GM23338 (cell line): ENCODE data around the gene SLC16A12. TPM values are rescaled to one million over a fixed set of nuclear protein-coding genes. Genes with fewer than 3 reads are reported as not detected.

Source experiments
- ATAC-seq: fragments of 200-7000 bp; cut with Tn5 transposase; 3 replicates; pipeline ENCODE4 v1.9.1; 2020
- DNase-seq: peaks from one replicate; pipeline ENCODE4 v3.0.0-alpha.2; 2015; ENCODE audit warnings: low spot score
- H2AFZ ChIP-seq: fragments of 200-600 bp; sonication (generic); 2 replicates; pipeline ENCODE4 v1.8.0; 2016; ENCODE audit warnings: antibody characterized with exemption, mild to moderate bottlenecking, moderate library complexity
- H3F3A ChIP-seq: fragments of 200-600 bp; sonication (generic); replicated peaks from 2 replicates; pipeline ENCODE4 v1.8.0; 2017; ENCODE audit warnings: antibody characterized with exemption, mixed run types, low read depth
- H3K27ac ChIP-seq: fragments of 200-600 bp; sonication (generic); 2 replicates; pipeline ENCODE4 v1.6.1; 2016; ENCODE audit warnings: low read depth
- H3K27me3 ChIP-seq: fragments of 200-600 bp; sonication (generic); 2 replicates; pipeline ENCODE4 v1.8.0; 2016; ENCODE audit warnings: mild to moderate bottlenecking, mixed run types, moderate library complexity; ENCODE audit not compliant: insufficient read depth
- H3K36me3 ChIP-seq: fragments of 200-600 bp; sonication (generic); 2 replicates; pipeline ENCODE4 v1.8.0; 2016; ENCODE audit warnings: mild to moderate bottlenecking; ENCODE audit not compliant: insufficient read depth
- H3K4me1 ChIP-seq: fragments of 200-600 bp; sonication (generic); 2 replicates; pipeline ENCODE4 v1.8.0; 2016; ENCODE audit warnings: mild to moderate bottlenecking, moderate library complexity; ENCODE audit not compliant: insufficient read depth
- H3K4me2 ChIP-seq: fragments of 200-600 bp; sonication (generic); 2 replicates; pipeline ENCODE4 v1.7.1; 2017; ENCODE audit warnings: mixed run types
- H3K4me3 ChIP-seq: fragments of 200-600 bp; sonication (generic); 2 replicates; pipeline ENCODE4 v1.6.1; 2016; ENCODE audit warnings: mixed run types
- H3K79me2 ChIP-seq: fragments of 200-600 bp; sonication (generic); replicated peaks from 2 replicates; pipeline ENCODE4 v1.8.0; 2017; ENCODE audit warnings: mild to moderate bottlenecking; ENCODE audit not compliant: insufficient read depth
- H3K9me2 ChIP-seq: fragments of 200-600 bp; sonication (generic); 2 replicates; pipeline ENCODE4 v1.8.0; 2017; ENCODE audit not compliant: insufficient read depth
- H4K20me1 ChIP-seq: fragments of 200-600 bp; sonication (generic); replicated peaks from 2 replicates; pipeline ENCODE4 v1.8.0; 2017; ENCODE audit warnings: mild to moderate bottlenecking; ENCODE audit not compliant: insufficient read depth
- H3K27ac Mint-ChIP-seq: 2 replicates; pipeline ENCODE4 v1.8.0; 2020; ENCODE audit warnings: inconsistent platforms, mild to moderate bottlenecking, moderate library complexity, mixed read lengths
- H3K27me3 Mint-ChIP-seq: 3 replicates; pipeline ENCODE4 v1.8.0; 2022; ENCODE audit warnings: low read depth, mild to moderate bottlenecking, moderate library complexity, mixed read lengths, inconsistent platforms; ENCODE audit not compliant: insufficient read depth, poor library complexity
- H3K36me3 Mint-ChIP-seq: 3 replicates; pipeline ENCODE4 v1.8.0; 2021; ENCODE audit warnings: low read depth, mild to moderate bottlenecking, inconsistent platforms, moderate library complexity, mixed read lengths
- H3K4me1 Mint-ChIP-seq: 3 replicates; pipeline ENCODE4 v1.8.0; 2020; ENCODE audit warnings: mild to moderate bottlenecking, inconsistent platforms, mixed read lengths
- H3K4me3 Mint-ChIP-seq: 3 replicates; pipeline ENCODE4 v1.8.0; 2021; ENCODE audit warnings: moderate library complexity, mild to moderate bottlenecking, inconsistent platforms, mixed read lengths
- H3K9me3 Mint-ChIP-seq: 3 replicates; pipeline ENCODE4 v1.8.0; 2020; ENCODE audit warnings: moderate library complexity, mild to moderate bottlenecking, inconsistent platforms, mixed read lengths
- CREB1 ChIP-seq: fragments of 250-450 bp; sonication (Bioruptor Pico); IDR thresholded peaks from 2 replicates; pipeline ENCODE4 v1.5.0; 2020; ENCODE audit warnings: low read depth, mild to moderate bottlenecking, moderate library complexity
- CTCF ChIP-seq, 2 experiments: fragments of 200-600 bp in 1 of 2; sonication (generic) in 1 of 2; conservative IDR thresholded peaks; 2 replicates each; pipeline versions ENCODE4 v1.5.1 to v1.6.1; 2016 to 2017; ENCODE audit warnings: antibody characterized with exemption in 2 of 2, low read depth in 2 of 2, mild to moderate bottlenecking in 2 of 2, moderate library complexity in 1 of 2
- ETS1 ChIP-seq: IDR thresholded peaks from 2 replicates; pipeline ENCODE4 v1.6.1; 2016; ENCODE audit warnings: antibody characterized with exemption
- EZH2phosphoT487 ChIP-seq: fragments of 200-600 bp; sonication (generic); IDR thresholded peaks from one replicate; pipeline ENCODE4 v1.8.1; 2018; ENCODE audit warnings: antibody characterized with exemption; ENCODE audit not compliant: unreplicated experiment
- JUNB ChIP-seq: IDR thresholded peaks from one replicate; pipeline ENCODE4 v1.6.1; 2016; ENCODE audit warnings: antibody characterized with exemption; ENCODE audit not compliant: unreplicated experiment
- POLR2AphosphoS5 ChIP-seq: IDR thresholded peaks from 2 replicates; pipeline ENCODE4 v1.6.1; 2016; ENCODE audit warnings: antibody characterized with exemption, low read depth
- STAT1 ChIP-seq: IDR thresholded peaks from one replicate; pipeline ENCODE4 v1.6.1; 2016; ENCODE audit warnings: antibody characterized with exemption; ENCODE audit not compliant: unreplicated experiment
- ZNF114 ChIP-seq: fragments of 250-450 bp; sonication (Bioruptor Pico); IDR thresholded peaks from 2 replicates; pipeline ENCODE4 v1.5.0; 2020; ENCODE audit warnings: mild to moderate bottlenecking, moderate library complexity
- ZNF331 ChIP-seq: fragments of 250-450 bp; sonication (Bioruptor Pico); IDR thresholded peaks from 2 replicates; pipeline ENCODE4 v1.5.0; 2020; ENCODE audit warnings: low read depth, mild to moderate bottlenecking, moderate library complexity
- polyA plus RNA-seq: library from polyadenylated mRNA; unstranded; fragments of >200 nt; fragmentation: Nextera tagmentation; extraction: Ambion mirVana; gene quantifications from 2 replicates; pipeline ENCODE4 v1.2.1, GENCODE V29; 2016
- total RNA-seq: library from RNA; depleted of rRNA; stranded (reverse); fragments of >200 nt; shearing (Covaris generic); gene quantifications from 2 replicates; pipeline ENCODE4 v1.2.3, GENCODE V29; 2014

SLC16A12 gene
- total and polyA plus RNA-seq, 2 experiments from 2014 or later = 0.84 to 2.0 TPM

- peaks cover 10% of the 10 kb centered on the region for H3K4me1 Mint-ChIP-seq
- H3F3A ChIP-seq = no peaks in the 10 kb centered on the region
- H2AFZ ChIP-seq = no peak overlapping the region
- no peak overlapping the region for H3K4me2 ChIP-seq
- no peak overlapping the region for H3K27ac ChIP-seq
- H3K36me3 Mint-ChIP-seq = no peaks in the 10 kb centered on the region
- no peaks in the 10 kb centered on the region for H3K9me3 Mint-ChIP-seq
- H3K27me3 ChIP-seq = no peaks in the 10 kb centered on the region
- TF ChIP-seq CREB1 = no peak
- TF ChIP-seq CTCF (conservative IDR thresholded peaks at IDR 0.05; ENCODE audit: low read depth in 2 of 2) = no peak
- no peak for TF ChIP-seq ZNF114 (CRISPR knock-in tag)
- TF ChIP-seq STAT1 = no peak
- TF ChIP-seq ZNF331 (CRISPR knock-in tag) = no peak
- no peak for TF ChIP-seq EZH2phosphoT487
- TF ChIP-seq ETS1 = no peak
- no peak overlapping the region for H3K4me3 Mint-ChIP-seq
- H3K36me3 ChIP-seq = no peaks in the 10 kb centered on the region
- no peaks in the 10 kb centered on the region for H3K9me2 ChIP-seq
- H3K27ac Mint-ChIP-seq = no peak overlapping the region
- no peak overlapping the region for H3K4me3 ChIP-seq
- no peaks in the 10 kb centered on the region for H3K27me3 Mint-ChIP-seq
- no peaks in the 10 kb centered on the region for H3K79me2 ChIP-seq
- no peaks in the 10 kb centered on the region for H4K20me1 ChIP-seq
- ATAC-seq = no peak
- DNase-seq = no peak
- no peaks in the 10 kb centered on the region for H3K4me1 ChIP-seq
Measured at GRCh38 chr10:89471110-89471809, 64.1 kb downstream of the SLC16A12 start.

- Mint-ChIP-seq H3K36me3 (no peaks in the 10 kb centered on the region), H3K4me3 (no peak overlapping the region), H3K4me1 (peaks cover 4% of the 10 kb centered on the region), H3K9me3 (no peaks in the 10 kb centered on the region), H3K27ac (no peak overlapping the region), H3K27me3 (no peaks in the 10 kb centered on the region)
- Histone ChIP-seq H3K27me3 (no peaks in the 10 kb centered on the region), H3K79me2 (no peaks in the 10 kb centered on the region), H3F3A (no peaks in the 10 kb centered on the region), H3K4me3 (no peak overlapping the region), H3K9me2 (no peaks in the 10 kb centered on the region), H3K4me1 (no peaks in the 10 kb centered on the region), H3K36me3 (no peaks in the 10 kb centered on the region), H4K20me1 (no peaks in the 10 kb centered on the region), H3K4me2 (no peak overlapping the region), H3K27ac (no peak overlapping the region), H2AFZ (no peak overlapping the region)
- no peak for DNase-seq
- ATAC-seq = no peak
- no peak for TF ChIP-seq ETS1
- TF ChIP-seq ZNF331 (CRISPR knock-in tag) = no peak
- TF ChIP-seq POLR2AphosphoS5 = no peak
- no peak for TF ChIP-seq JUNB
- TF ChIP-seq EZH2phosphoT487 = no peak
Measured at GRCh38 chr10:89470628-89471027, 64.8 kb downstream of the SLC16A12 start.
